Measurements from ENCODE around the gene FAM229B.
A peak's percentile ranks its signal among the peaks of the same experiment; 100 is the strongest.
"Not testable (repeated sequence)": the region's sequence is repeated elsewhere in the genome, so short reads cannot be mapped to it uniquely, and the experiment has no call there.

Gene FAM229B

GRCh38 chr6:112087136-112087911 is at the start of gene FAM229B, which contains the start of gene TUBE1:
FAM229B (plus strand) TSS chr6:112087591; CDS start chr6:112099284, 11,693 bp downstream.
TUBE1 (minus strand) TSS chr6:112087482; CDS start chr6:112087434, 48 bp downstream.
- DNase-seq = peak; percentile 87

- no peak for DNase-seq
These were observed 49.6 kb upstream of the FAM229B start for GRCh38 chr6:112037783-112038216.

- DNase-seq = no peak
These were observed 49.1 kb upstream of the FAM229B start for GRCh38 chr6:112038268-112038667.

GRCh38 chr6:112038756-112039430 is 48.5 kb upstream of the FAM229B start:
- DNase-seq = no peak

GRCh38 chr6:112039431-112039770 is 48.0 kb upstream of the FAM229B start:
- DNase-seq = no peak

- no peak for DNase-seq
These were observed 46.4 kb upstream of the FAM229B start for GRCh38 chr6:112040956-112041355.

GRCh38 chr6:112041535-112041934 is 45.9 kb upstream of the FAM229B start:
- no peak for DNase-seq

- peak; percentile 88 for DNase-seq
These were observed 44.1 kb upstream of the FAM229B start for GRCh38 chr6:112043032-112044007.

- DNase-seq = no peak
These were observed 43.2 kb upstream of the FAM229B start for GRCh38 chr6:112044196-112044595.

- DNase-seq = no peak
These were observed 42.5 kb upstream of the FAM229B start for GRCh38 chr6:112044856-112045255.

GRCh38 chr6:112047523-112047922 is 39.9 kb upstream of the FAM229B start:
- DNase-seq = not testable (repeated sequence)

GRCh38 chr6:112049026-112049799 is 38.2 kb upstream of the FAM229B start:
- no peak for DNase-seq

GRCh38 chr6:112049996-112050395 is 37.4 kb upstream of the FAM229B start:
- no peak for DNase-seq

GRCh38 chr6:112050429-112050828 is 37.0 kb upstream of the FAM229B start:
- no peak for DNase-seq

- DNase-seq = not testable (repeated sequence)
These were observed 36.1 kb upstream of the FAM229B start for GRCh38 chr6:112051251-112051740.

- no peak for DNase-seq
These were observed 33.4 kb upstream of the FAM229B start, which contains the start of gene CCN6 for GRCh38 chr6:112054001-112054400. CCN6 (plus strand) TSS chr6:112054104; CDS start chr6:112054358, 254 bp downstream.

- no peak for DNase-seq
These were observed 32.7 kb upstream of the FAM229B start for GRCh38 chr6:112054555-112055190.

GRCh38 chr6:112058243-112059032 is 29.0 kb upstream of the FAM229B start:
- no peak for DNase-seq

- no peak for DNase-seq
These were observed 25.8 kb upstream of the FAM229B start for GRCh38 chr6:112061605-112062004.

GRCh38 chr6:112062966-112063365 is 24.4 kb upstream of the FAM229B start:
- DNase-seq = no peak
